ENCODE measurements around the gene APOE. TPM values are rescaled to one million over a fixed set of nuclear protein-coding genes. Genes with fewer than 3 reads are reported as not detected.
"Not testable (repeated sequence)": the region's sequence is repeated elsewhere in the genome, so short reads cannot be mapped to it uniquely, and the experiment has no call there.

The APOE gene
- total and polyA plus RNA-seq, 12 donors: 6.0 to 77.8 (median 23.9) TPM

GRCh38 chr19:44884566-44884965 is 21.0 kb upstream of the APOE start:
- Histone ChIP-seq H3K36me3 (peaks cover 0 to 79% (median 17%) of the 10 kb centered on the region in 9 donors), H3K4me3 (no peak overlapping the region), H3K27ac (no peak overlapping the region), H3K4me1 (peaks cover 1 to 9% (median 5%) of the 10 kb centered on the region in 9 donors), H3K27me3 (no peaks in the 10 kb centered on the region), H3K9me3 (no peaks in the 10 kb centered on the region)
- no peak for TF ChIP-seq CTCF (IDR thresholded peaks at IDR 0.05)
- intact Hi-C loops (cut with DNase I): no loop called here
- DNase-seq (no peak), ATAC-seq (no peak)
- WGBS, 2 donors: 93 to 94% methylated on average over 4 of the region's 4 CpGs

GRCh38 chr19:44886141-44886540 is 19.5 kb upstream of the APOE start:
- intact Hi-C loops (cut with DNase I): no loop called here
- Histone ChIP-seq H3K4me3 (no peak overlapping the region), H3K9me3 (no peaks in the 10 kb centered on the region), H3K36me3 (peaks cover 0 to 72% (median 17%) of the 10 kb centered on the region in 9 donors), H3K27me3 (no peaks in the 10 kb centered on the region), H3K4me1 (peaks cover 5 to 12% (median 10%) of the 10 kb centered on the region in 9 donors), H3K27ac (no peak overlapping the region)
- DNase-seq (no peak), ATAC-seq (no peak)
- no peak for TF ChIP-seq CTCF (IDR thresholded peaks at IDR 0.05)
- 93 to 98% methylated on average over 6 of the region's 6 CpGs for WGBS, 2 donors

- no peak for TF ChIP-seq CTCF (IDR thresholded peaks at IDR 0.05)
- no peak overlapping the region for H3K4me3 ChIP-seq
- H3K9me3 ChIP-seq: no peaks in the 10 kb centered on the region
- no peak for DNase-seq
- H3K4me1 ChIP-seq: peaks cover 13 to 24% (median 22%) of the 10 kb centered on the region in 9 donors
- no peak for ATAC-seq
- H3K27me3 ChIP-seq: no peaks in the 10 kb centered on the region
- no peak overlapping the region for H3K27ac ChIP-seq
- peaks cover 0 to 66% (median 17%) of the 10 kb centered on the region in 9 donors for H3K36me3 ChIP-seq
- intact Hi-C loops (cut with DNase I): no loop called here
- 85 to 89% methylated on average over 4 of the region's 4 CpGs for WGBS, 2 donors
Observed at GRCh38 chr19:44887648-44888047, 17.9 kb upstream of the APOE start.

- H3K4me3 ChIP-seq; H3K27ac ChIP-seq; intact Hi-C loops (cut with DNase I); H3K27me3 ChIP-seq; H3K9me3 ChIP-seq; DNase-seq; ATAC-seq: not testable (repeated sequence)
- Histone ChIP-seq H3K36me3 (peaks cover 0 to 66% (median 24%) of the 10 kb centered on the region in 9 donors), H3K4me1 (peaks cover 13 to 28% (median 25%) of the 10 kb centered on the region in 9 donors)
- 85 to 87% methylated on average over 4 to 5 of the region's 5 CpGs for WGBS, 2 donors
Observed at GRCh38 chr19:44888335-44888734, 17.3 kb upstream of the APOE start.

- Histone ChIP-seq H3K4me1 (peaks cover 13 to 28% (median 25%) of the 10 kb centered on the region in 9 donors), H3K36me3 (peaks cover 0 to 66% (median 37%) of the 10 kb centered on the region in 9 donors), H3K4me3 (peak overlapping the region; percentile 16 to 87 (median 58)), H3K27ac (peak overlapping the region in 8 of 10 donors; percentile 81 to 98 (median 92)), H3K9me3 (no peaks in the 10 kb centered on the region), H3K27me3 (no peaks in the 10 kb centered on the region)
- no peak for ATAC-seq
- DNase-seq: no peak
- 54 to 56% methylated on average over 17 of the region's 17 CpGs for WGBS, 2 donors
- no peak for TF ChIP-seq CTCF (IDR thresholded peaks at IDR 0.05)
- intact Hi-C loops (cut with DNase I): loop anchor here in 5 of 10 donors (2.0 to 10.0 kb wide), 3 partner anchors 43 to 285 kb away; partner anchors contain the start of genes NECTIN2 (in 5 of the 5), BLOC1S3 (in 1 of the 5) and TRAPPC6A (in 1 of the 5)
Observed at GRCh38 chr19:44889830-44890365, 15.7 kb upstream of the APOE start.
